ENCODE data around the gene NEK2. TPM values are rescaled to one million over a fixed set of nuclear protein-coding genes. Genes with fewer than 3 reads are reported as not detected.

The NEK2 gene
- total and polyA plus RNA-seq, 8 donors = 0.05 to 0.55 (median 0.24) TPM; not detected in 2

DNA sequence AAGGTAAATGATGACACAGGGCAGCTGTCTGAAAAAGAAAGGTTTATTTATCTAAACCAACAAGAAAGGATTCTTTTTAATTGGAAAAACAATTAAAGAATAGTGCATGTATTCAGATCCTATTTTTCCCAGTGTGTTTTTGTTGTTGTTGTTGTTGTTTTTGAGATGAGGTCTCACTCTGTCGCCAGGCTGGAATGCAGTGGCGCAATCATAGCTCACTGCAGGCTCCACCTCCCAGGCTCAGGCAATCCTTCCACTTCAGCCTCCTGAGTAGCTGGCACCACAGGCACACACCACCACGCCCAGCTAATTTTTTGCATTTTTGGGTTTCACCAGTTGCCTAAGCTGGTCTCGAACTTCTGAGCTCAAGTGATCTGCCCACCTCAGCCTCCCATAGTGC, 22.1 kb downstream of the NEK2 start:
- Histone ChIP-seq H3K4me3 (no peak overlapping the region), H3K9me3 (no peaks in the 10 kb centered on the region), H3K36me3 (no peaks in the 10 kb centered on the region), H3K4me1 (peaks cover 0 to 6% (median 0%) of the 10 kb centered on the region in 3 donors), H3K27me3 (no peaks in the 10 kb centered on the region), H3K27ac (no peak overlapping the region)
- intact Hi-C loops (cut with DNase I) = loop anchor here in 2 of 3 donors (5.0 to 10.0 kb wide), 2 partner anchors 76 to 138 kb away; partner anchors contain the start of gene SLC30A1 (in 1 of the 2)
- DNase-seq = no peak
- FAIRE-seq = no peak
- 85 to 86% methylated on average over 4 of the region's 4 CpGs for WGBS, 2 donors
- no peak for ATAC-seq
- no peak for TF ChIP-seq CTCF (IDR thresholded peaks at IDR 0.05)

- H3K4me1 ChIP-seq = peaks cover 0 to 7% (median 2%) of the 10 kb centered on the region in 3 donors
- FAIRE-seq = no peak
- no peaks in the 10 kb centered on the region for H3K9me3 ChIP-seq
- H3K4me3 ChIP-seq = no peak overlapping the region
- intact Hi-C loops (cut with DNase I) = loop anchor here in 2 of 3 donors (5.0 to 10.0 kb wide), 2 partner anchors 75 to 138 kb away; partner anchors contain the start of gene SLC30A1 (in 1 of the 2)
- DNase-seq = no peak
- WGBS, 2 donors = 86 to 92% methylated on average over 6 of the region's 6 CpGs
- H3K27ac ChIP-seq = no peak overlapping the region
- no peak for TF ChIP-seq CTCF (IDR thresholded peaks at IDR 0.05)
- ATAC-seq = no peak
- H3K36me3 ChIP-seq = no peaks in the 10 kb centered on the region
- H3K27me3 ChIP-seq = no peaks in the 10 kb centered on the region
These were observed 23.1 kb downstream of the NEK2 start for GRCh38 chr1:211652371-211652770.

GRCh38 chr1:211650904-211651303, 24.5 kb downstream of the NEK2 start:
- ATAC-seq (no peak), FAIRE-seq (no peak), DNase-seq (no peak)
- Histone ChIP-seq H3K27me3 (no peaks in the 10 kb centered on the region), H3K27ac (no peak overlapping the region), H3K9me3 (no peaks in the 10 kb centered on the region), H3K4me1 (peaks cover 0 to 7% (median 2%) of the 10 kb centered on the region in 3 donors), H3K4me3 (no peak overlapping the region), H3K36me3 (no peaks in the 10 kb centered on the region)
- no peak for TF ChIP-seq CTCF (IDR thresholded peaks at IDR 0.05)
- WGBS, 2 donors = 85 to 89% methylated on average over 7 of the region's 7 CpGs
- intact Hi-C loops (cut with DNase I) = loop anchor here in 2 of 3 donors (5.0 to 10.0 kb wide), 2 partner anchors 74 to 136 kb away; partner anchors contain the start of gene SLC30A1 (in 1 of the 2)

- intact Hi-C loops (cut with DNase I) = loop anchor here in 1 of 3 donors (5.0 kb wide), 1 partner anchor 72 kb away; the partner anchor contains the start of gene SLC30A1
- FAIRE-seq = no peak
- TF ChIP-seq CTCF (IDR thresholded peaks at IDR 0.05) = peak in 3 of 4 donors; percentile 38 to 70 (median 63)
- DNase-seq = peak in 4 of 6 donors; percentile 49 to 73 (median 63)
- H3K36me3 ChIP-seq = no peaks in the 10 kb centered on the region
- H3K4me3 ChIP-seq = no peak overlapping the region
- 48 to 50% methylated on average over 9 of the region's 9 CpGs for WGBS, 2 donors
- H3K9me3 ChIP-seq = no peaks in the 10 kb centered on the region
- H3K4me1 ChIP-seq = peaks cover 4 to 13% (median 4%) of the 10 kb centered on the region in 3 donors
- ATAC-seq = peak in 3 of 4 donors; percentile 85 to 93 (median 88)
- peak overlapping the region in 2 of 4 donors; percentile 12 to 27 for H3K27ac ChIP-seq
- H3K27me3 ChIP-seq = no peaks in the 10 kb centered on the region
These were observed 26.2 kb downstream of the NEK2 start for GRCh38 chr1:211648980-211649934.
